G401.6 (cell line): ENCODE results near the gene ILDR1.

ENCODE experiments used
- FAIRE-seq: peaks from 2 replicates; lab custom pipeline; 2012; peaks lifted over from hg19 to GRCh38; lab: Jason Lieb, UNC

The ILDR1 gene

GRCh38 chr3:121992601-121993560 lies 29.2 kb downstream of the ILDR1 start:
- FAIRE-seq: no peak

GRCh38 chr3:121989943-121990342 lies 32.1 kb downstream of the ILDR1 start:
- FAIRE-seq: no peak

GRCh38 chr3:121988146-121988545 lies 33.9 kb downstream of the ILDR1 start:
- FAIRE-seq: no peak

- no peak for FAIRE-seq
Observed at GRCh38 chr3:121985846-121986245, 36.2 kb downstream of the ILDR1 start.

- no peak for FAIRE-seq
Observed at GRCh38 chr3:121981473-121981872, 40.6 kb downstream of the ILDR1 start.

- FAIRE-seq: no peak
Observed at GRCh38 chr3:121980450-121980796, 41.6 kb downstream of the ILDR1 start.

GRCh38 chr3:121979734-121980449 lies 42.2 kb downstream of the ILDR1 start:
- no peak for FAIRE-seq

- FAIRE-seq: no peak
Observed at GRCh38 chr3:121979246-121979645, 42.8 kb downstream of the ILDR1 start.

- no peak for FAIRE-seq
Observed at GRCh38 chr3:121976727-121977126, 45.3 kb downstream of the ILDR1 start.

GRCh38 chr3:121975702-121976302 lies 46.2 kb downstream of the ILDR1 start:
- no peak for FAIRE-seq

GRCh38 chr3:121974601-121975111 lies 47.4 kb downstream of the ILDR1 start:
- FAIRE-seq: no peak

- no peak for FAIRE-seq
Observed at GRCh38 chr3:121970047-121970446, 52.0 kb downstream of the ILDR1 start.

- FAIRE-seq: no peak
Observed at GRCh38 chr3:121969631-121970030, 52.4 kb downstream of the ILDR1 start.

GRCh38 chr3:121963608-121964007 lies 58.4 kb downstream of the ILDR1 start:
- no peak for FAIRE-seq

GRCh38 chr3:121962443-121962842 lies 59.6 kb downstream of the ILDR1 start:
- no peak for FAIRE-seq

- no peak for FAIRE-seq
Observed at GRCh38 chr3:121961283-121961682, 60.8 kb downstream of the ILDR1 start.

GRCh38 chr3:121958801-121959200 lies 63.2 kb downstream of the ILDR1 start:
- FAIRE-seq: no peak

- FAIRE-seq: no peak
Observed at GRCh38 chr3:121957674-121958415, 64.2 kb downstream of the ILDR1 start.

- no peak for FAIRE-seq
Observed at GRCh38 chr3:121956363-121956762, 65.7 kb downstream of the ILDR1 start.

- no peak for FAIRE-seq
Observed at GRCh38 chr3:121951291-121951919, 70.6 kb downstream of the ILDR1 start.

- FAIRE-seq: no peak
Observed at GRCh38 chr3:121948641-121949040, 73.4 kb downstream of the ILDR1 start.

GRCh38 chr3:121943431-121943830 lies 78.6 kb downstream of the ILDR1 start:
- no peak for FAIRE-seq
